ENCODE data around the gene PRXL2B. TPM values are rescaled to one million over a fixed set of nuclear protein-coding genes. Genes with fewer than 3 reads are reported as not detected.

Gene PRXL2B
- total and polyA plus RNA-seq, 12 donors = 3.7 to 12.0 (median 5.4) TPM

DNA sequence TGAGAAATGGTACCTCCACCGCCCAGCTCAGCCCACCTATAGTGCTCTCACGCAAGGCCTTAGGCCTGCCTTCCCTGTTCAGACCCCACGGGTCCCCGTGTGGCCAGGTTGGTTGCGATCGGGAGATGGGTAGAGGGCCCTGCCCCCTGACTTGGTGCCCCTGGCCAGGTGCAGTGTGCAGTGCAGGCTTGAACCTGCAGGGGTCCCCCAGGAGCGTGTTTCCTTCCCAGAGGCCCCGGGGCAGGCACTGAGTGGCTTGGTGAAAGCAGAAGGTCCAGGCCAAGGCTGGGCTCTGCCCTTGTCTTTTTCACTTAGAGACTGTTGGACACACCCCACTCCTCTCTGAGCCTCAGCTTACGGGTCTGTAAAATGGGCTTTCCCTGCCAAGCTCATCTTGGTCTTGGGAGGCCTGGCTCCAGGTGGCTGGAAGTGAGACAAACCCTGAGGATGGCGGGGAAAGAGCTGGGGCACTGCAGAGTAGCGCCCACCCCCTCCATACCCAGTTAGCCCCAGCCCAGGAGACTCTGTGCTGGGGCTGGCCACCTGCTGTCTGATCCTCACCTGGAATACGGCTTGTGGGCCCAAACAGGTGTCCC lies 47.2 kb upstream of the PRXL2B start:
- no peaks in the 10 kb centered on the region for H3K36me3 ChIP-seq
- H3K4me1 ChIP-seq = peaks cover 9 to 47% (median 25%) of the 10 kb centered on the region in 9 donors
- no peaks in the 10 kb centered on the region for H3K9me3 ChIP-seq
- 77% methylated on average over 12 of the region's 12 CpGs for WGBS, 2 donors
- ATAC-seq (no peak), DNase-seq (no peak)
- intact Hi-C loops (cut with DNase I) = no loop called here
- peaks cover 6 to 64% (median 33%) of the 10 kb centered on the region in 7 donors for H3K27me3 ChIP-seq
- TF ChIP-seq CTCF (IDR thresholded peaks at IDR 0.05) = peak in 5 of 9 donors; percentile 14 to 39 (median 17)
- no peak overlapping the region for H3K27ac ChIP-seq
- H3K4me3 ChIP-seq = no peak overlapping the region

DNA sequence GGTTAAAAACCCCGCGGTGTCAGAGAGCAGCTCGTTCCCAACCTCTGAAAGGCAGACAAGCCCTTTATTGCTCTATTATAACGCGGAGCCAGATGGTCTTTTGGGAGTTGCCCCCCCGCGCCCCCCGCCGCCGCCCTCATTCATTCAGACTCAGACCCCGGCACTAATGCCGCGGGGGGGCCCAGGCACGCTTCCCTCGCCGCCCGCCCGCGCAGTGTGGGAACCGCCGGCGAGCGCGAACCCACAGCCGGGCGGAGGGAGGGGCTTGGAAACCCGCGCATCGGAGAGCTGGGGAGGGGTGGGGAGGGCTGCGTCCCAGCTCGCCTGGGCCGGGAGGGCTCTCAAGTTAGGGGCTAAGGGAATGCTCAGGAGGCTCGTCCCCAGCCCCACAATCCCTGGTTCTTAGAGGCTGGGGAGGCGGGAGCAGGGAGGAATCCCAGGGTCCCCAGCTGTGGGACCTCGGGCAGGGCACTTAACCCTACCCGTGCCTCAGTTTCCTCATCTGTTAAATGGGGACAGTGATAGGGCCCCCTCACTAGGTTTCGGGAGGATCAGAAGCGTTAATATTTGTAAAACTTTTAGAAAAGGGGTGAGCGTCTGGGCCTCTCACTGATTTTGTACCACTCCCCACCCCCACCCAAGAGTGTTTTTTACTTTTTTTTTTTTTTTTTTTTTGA lies 45.6 kb upstream of the PRXL2B start:
- Histone ChIP-seq H3K4me1 (peaks cover 24 to 53% (median 40%) of the 10 kb centered on the region in 9 donors), H3K36me3 (no peaks in the 10 kb centered on the region), H3K27ac (peak overlapping the region in 2 of 10 donors; percentile 7 to 39), H3K4me3 (peak overlapping the region in 1 of 10 donors; percentile 1), H3K27me3 (peaks cover 0 to 51% (median 26%) of the 10 kb centered on the region in 7 donors), H3K9me3 (no peaks in the 10 kb centered on the region)
- TF ChIP-seq CTCF (IDR thresholded peaks at IDR 0.05) = no peak
- ATAC-seq = no peak
- no peak for DNase-seq
- 12 to 14% methylated on average over 39 of the region's 39 CpGs for WGBS, 2 donors
- intact Hi-C loops (cut with DNase I) = loop anchor here in 5 of 10 donors (5.0 to 10.0 kb wide), 4 partner anchors 76 to 346 kb away; partner anchors contain the start of gene FAAP20 (in 3 of the 5)

DNA sequence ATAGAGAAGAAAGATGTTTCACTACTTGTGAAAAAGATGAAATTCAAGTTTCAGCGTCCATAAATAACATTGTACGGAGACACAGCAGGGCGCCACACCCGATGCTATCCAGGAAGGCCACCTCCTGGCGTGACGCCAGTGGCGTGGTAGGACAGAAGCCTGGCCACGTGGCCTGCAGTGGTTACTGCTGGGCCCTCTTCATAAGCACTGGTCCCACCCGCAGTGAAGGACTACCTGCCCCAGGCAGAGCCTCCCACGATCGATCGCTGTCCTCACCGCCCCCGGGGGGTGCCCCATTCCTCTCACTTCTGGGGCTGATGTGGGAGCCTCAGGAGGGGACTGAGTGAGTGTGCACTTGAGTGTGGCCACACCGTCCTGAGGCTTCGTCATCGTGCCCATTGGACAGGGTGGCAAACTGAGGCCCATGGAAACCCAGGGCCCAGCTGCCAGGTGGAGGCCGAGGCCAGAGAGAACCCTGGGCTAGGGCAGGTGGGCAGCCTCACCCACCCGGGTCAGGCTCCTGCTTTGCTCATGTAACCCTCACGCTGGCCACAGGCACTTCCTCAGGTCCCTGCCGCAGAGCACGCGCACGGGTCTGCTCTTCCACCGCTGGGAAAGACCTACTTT lies 44.8 kb upstream of the PRXL2B start:
- ATAC-seq (no peak), DNase-seq (peak in 1 of 2 donors; percentile 71)
- Histone ChIP-seq H3K4me3 (no peak overlapping the region), H3K27ac (peak overlapping the region in 1 of 10 donors; percentile 7), H3K36me3 (no peaks in the 10 kb centered on the region), H3K4me1 (peaks cover 30 to 61% (median 45%) of the 10 kb centered on the region in 9 donors), H3K9me3 (no peaks in the 10 kb centered on the region), H3K27me3 (peaks cover 0 to 45% (median 25%) of the 10 kb centered on the region in 7 donors)
- no peak for TF ChIP-seq CTCF (IDR thresholded peaks at IDR 0.05)
- WGBS, 2 donors = 69 to 78% methylated on average over 25 of the region's 25 CpGs
- intact Hi-C loops (cut with DNase I) = loop anchor here in 5 of 10 donors (5.0 to 10.0 kb wide), 4 partner anchors 77 to 347 kb away; partner anchors contain the start of gene FAAP20 (in 3 of the 5)

DNA sequence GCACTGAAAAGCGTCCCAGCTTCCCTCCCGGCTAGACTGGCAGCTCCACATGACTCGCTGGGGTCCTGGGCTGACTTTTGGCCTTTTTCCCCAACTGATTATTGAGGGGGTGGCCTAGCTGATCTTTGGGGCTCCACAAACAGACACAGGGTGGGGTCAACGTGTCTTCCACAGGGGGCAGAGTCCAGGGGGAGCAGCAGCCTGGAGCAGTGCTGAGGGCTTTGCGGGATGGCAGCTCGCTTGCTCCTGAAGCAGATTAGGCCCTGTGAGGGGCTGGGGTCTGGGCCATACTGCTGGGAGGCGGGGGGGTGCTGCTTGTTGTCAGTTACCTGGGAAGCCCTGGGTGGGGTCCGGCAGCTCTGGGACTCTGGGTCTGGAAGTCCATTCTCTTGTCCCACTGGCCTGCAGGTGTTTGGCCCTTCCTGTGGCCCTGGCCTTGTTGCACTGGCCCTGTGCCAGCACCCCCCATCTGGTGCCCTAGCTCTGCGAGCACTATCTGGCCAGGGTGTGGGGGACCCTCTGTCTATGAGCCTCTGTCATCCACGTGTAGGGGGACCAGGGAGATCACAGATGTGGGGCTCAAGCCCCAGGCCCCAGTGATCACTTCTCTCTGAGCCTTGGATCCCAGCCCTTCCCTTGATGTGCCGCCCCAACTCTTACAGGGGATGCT lies 44.2 kb upstream of the PRXL2B start:
- TF ChIP-seq CTCF (IDR thresholded peaks at IDR 0.05) = no peak
- H3K27me3 ChIP-seq = peaks cover 0 to 42% (median 23%) of the 10 kb centered on the region in 7 donors
- no peaks in the 10 kb centered on the region for H3K36me3 ChIP-seq
- H3K4me3 ChIP-seq = no peak overlapping the region
- 82 to 85% methylated on average over 11 of the region's 11 CpGs for WGBS, 2 donors
- intact Hi-C loops (cut with DNase I) = loop anchor here in 5 of 10 donors (5.0 to 10.0 kb wide), 4 partner anchors 78 to 348 kb away; partner anchors contain the start of gene FAAP20 (in 3 of the 5)
- ATAC-seq (no peak), DNase-seq (no peak)
- no peaks in the 10 kb centered on the region for H3K9me3 ChIP-seq
- H3K4me1 ChIP-seq = peaks cover 36 to 67% (median 52%) of the 10 kb centered on the region in 9 donors
- H3K27ac ChIP-seq = no peak overlapping the region

Data from heart right ventricle (tissue), 16 donors.